ENCODE measurements around the gene HAUS7.
A peak's percentile ranks its signal among the peaks of the same experiment; 100 is the strongest.

HAUS7 gene

GRCh38 chrX:153495362-153495751, 25.0 kb upstream of the HAUS7 start:
- 0 out of 2 replicates have a peak overlapping the region, but pooled peaks have one; percentile 5 for H3K27ac ChIP-seq
- H3K9me3 ChIP-seq (ENCODE audit: low read depth, low read length) = no peaks in the 10 kb centered on the region
- no peaks in the 10 kb centered on the region for H3K36me3 ChIP-seq (ENCODE audit: insufficient read depth, low read length)
- no peak for DNase-seq (ENCODE audit: low read depth, low spot score)
- TF ChIP-seq POLR2AphosphoS5 (IDR thresholded peaks at IDR 0.05; ENCODE audit: borderline replicate concordance, low read depth, low read length) = no peak
- no peak overlapping the region for H3K9ac ChIP-seq (ENCODE audit: insufficient read length)
- H3K4me3 ChIP-seq = no peak overlapping the region

- H3K4me3 ChIP-seq = no peak within 1 kb of the TSS
- TF ChIP-seq FOXP2 (optimal IDR thresholded peaks at IDR 0.05; ENCODE audit: control extremely low read depth, extremely low read length, insufficient read depth) = no peak
- no peak for TF ChIP-seq POLR2AphosphoS5 (IDR thresholded peaks at IDR 0.05; ENCODE audit: borderline replicate concordance, low read depth, low read length)
- no peak for TF ChIP-seq EZH2 (IDR thresholded peaks at IDR 0.05)
- no peak within 1 kb of the TSS for H3K9ac ChIP-seq (ENCODE audit: insufficient read length)
- 0 out of 2 replicates have a peak within 1 kb of the TSS, but pooled peaks have one; percentile 5 for H3K27ac ChIP-seq
- no peak for DNase-seq (ENCODE audit: low read depth, low spot score)
- H3K36me3 ChIP-seq (ENCODE audit: insufficient read depth, low read length) = no peaks in the 10 kb centered on the region
- H3K9me3 ChIP-seq (ENCODE audit: low read depth, low read length) = no peaks in the 10 kb centered on the region
Observed at GRCh38 chrX:153494541-153495361, 24.4 kb upstream of the HAUS7 start, which contains the start of gene BGN. TSS of gene BGN (plus strand) at chrX:153494980. CDS start at chrX:153504632, 9,652 bp downstream.

GRCh38 chrX:153494061-153494460, 23.7 kb upstream of the HAUS7 start:
- H3K9me3 ChIP-seq (ENCODE audit: low read depth, low read length) = no peaks in the 10 kb centered on the region
- TF ChIP-seq POLR2AphosphoS5 (IDR thresholded peaks at IDR 0.05; ENCODE audit: borderline replicate concordance, low read depth, low read length) (no peak), EZH2 (IDR thresholded peaks at IDR 0.05) (no peak), FOXP2 (optimal IDR thresholded peaks at IDR 0.05; ENCODE audit: control extremely low read depth, extremely low read length, insufficient read depth) (no peak)
- DNase-seq (ENCODE audit: low read depth, low spot score) = no peak
- H3K36me3 ChIP-seq (ENCODE audit: insufficient read depth, low read length) = no peaks in the 10 kb centered on the region
- no peak overlapping the region for H3K4me3 ChIP-seq
- H3K27ac ChIP-seq = no peak overlapping the region
- no peak overlapping the region for H3K9ac ChIP-seq (ENCODE audit: insufficient read length)

- DNase-seq (ENCODE audit: low read depth, low spot score) = no peak
- Histone ChIP-seq H3K36me3 (ENCODE audit: insufficient read depth, low read length) (no peaks in the 10 kb centered on the region), H3K9me3 (ENCODE audit: low read depth, low read length) (no peaks in the 10 kb centered on the region), H3K9ac (ENCODE audit: insufficient read length) (no peak overlapping the region), H3K27ac (no peak overlapping the region), H3K4me3 (no peak overlapping the region)
- no peak for TF ChIP-seq FOXP2 (optimal IDR thresholded peaks at IDR 0.05; ENCODE audit: control extremely low read depth, extremely low read length, insufficient read depth)
- no peak for TF ChIP-seq POLR2AphosphoS5 (IDR thresholded peaks at IDR 0.05; ENCODE audit: borderline replicate concordance, low read depth, low read length)
- TF ChIP-seq EZH2 (IDR thresholded peaks at IDR 0.05) = no peak
Observed at GRCh38 chrX:153493085-153493484, 22.7 kb upstream of the HAUS7 start.

GRCh38 chrX:153492543-153492942, 22.2 kb upstream of the HAUS7 start:
- H3K4me3 ChIP-seq = no peak overlapping the region
- no peaks in the 10 kb centered on the region for H3K9me3 ChIP-seq (ENCODE audit: low read depth, low read length)
- H3K36me3 ChIP-seq (ENCODE audit: insufficient read depth, low read length) = no peaks in the 10 kb centered on the region
- H3K27ac ChIP-seq = no peak overlapping the region
- TF ChIP-seq EZH2 (IDR thresholded peaks at IDR 0.05) (no peak), FOXP2 (optimal IDR thresholded peaks at IDR 0.05; ENCODE audit: control extremely low read depth, extremely low read length, insufficient read depth) (no peak), POLR2AphosphoS5 (IDR thresholded peaks at IDR 0.05; ENCODE audit: borderline replicate concordance, low read depth, low read length) (no peak)
- no peak for DNase-seq (ENCODE audit: low read depth, low spot score)
- no peak overlapping the region for H3K9ac ChIP-seq (ENCODE audit: insufficient read length)

GRCh38 chrX:153491918-153492317, 21.5 kb upstream of the HAUS7 start:
- peak overlapping the region; percentile 25; the same call in 1 of the 2 replicates for H3K27ac ChIP-seq
- no peak overlapping the region for H3K9ac ChIP-seq (ENCODE audit: insufficient read length)
- DNase-seq (ENCODE audit: low read depth, low spot score) = no peak
- peak overlapping the region; percentile 36; the same call in 1 of the 2 replicates for H3K4me3 ChIP-seq
- no peaks in the 10 kb centered on the region for H3K9me3 ChIP-seq (ENCODE audit: low read depth, low read length)
- TF ChIP-seq EZH2 (IDR thresholded peaks at IDR 0.05) (no peak), POLR2AphosphoS5 (IDR thresholded peaks at IDR 0.05; ENCODE audit: borderline replicate concordance, low read depth, low read length) (0 out of 2 replicates have a peak, but pooled peaks have one; percentile 19), FOXP2 (optimal IDR thresholded peaks at IDR 0.05; ENCODE audit: control extremely low read depth, extremely low read length, insufficient read depth) (no peak)
- no peaks in the 10 kb centered on the region for H3K36me3 ChIP-seq (ENCODE audit: insufficient read depth, low read length)

GRCh38 chrX:153491351-153491914, 21.1 kb upstream of the HAUS7 start:
- Histone ChIP-seq H3K36me3 (ENCODE audit: insufficient read depth, low read length) (no peaks in the 10 kb centered on the region), H3K4me3 (peak overlapping the region; percentile 36; the same call in 1 of the 2 replicates), H3K9ac (ENCODE audit: insufficient read length) (no peak overlapping the region), H3K27ac (peak overlapping the region; percentile 19; the same call in 1 of the 2 replicates), H3K9me3 (ENCODE audit: low read depth, low read length) (no peaks in the 10 kb centered on the region)
- DNase-seq (ENCODE audit: low read depth, low spot score) = no peak
- TF ChIP-seq FOXP2 (optimal IDR thresholded peaks at IDR 0.05; ENCODE audit: control extremely low read depth, extremely low read length, insufficient read depth) = no peak
- no peak for TF ChIP-seq EZH2 (IDR thresholded peaks at IDR 0.05)
- TF ChIP-seq POLR2AphosphoS5 (IDR thresholded peaks at IDR 0.05; ENCODE audit: borderline replicate concordance, low read depth, low read length) = no peak

- no peak overlapping the region for H3K4me3 ChIP-seq
- H3K9me3 ChIP-seq (ENCODE audit: low read depth, low read length) = no peaks in the 10 kb centered on the region
- DNase-seq (ENCODE audit: low read depth, low spot score) = no peak
- TF ChIP-seq FOXP2 (optimal IDR thresholded peaks at IDR 0.05; ENCODE audit: control extremely low read depth, extremely low read length, insufficient read depth) = no peak
- no peak for TF ChIP-seq POLR2AphosphoS5 (IDR thresholded peaks at IDR 0.05; ENCODE audit: borderline replicate concordance, low read depth, low read length)
- TF ChIP-seq EZH2 (IDR thresholded peaks at IDR 0.05) = no peak
- no peaks in the 10 kb centered on the region for H3K36me3 ChIP-seq (ENCODE audit: insufficient read depth, low read length)
- H3K9ac ChIP-seq (ENCODE audit: insufficient read length) = no peak overlapping the region
- no peak overlapping the region; the same call in 1 of the 2 replicates for H3K27ac ChIP-seq
Observed at GRCh38 chrX:153490217-153490930, 20.0 kb upstream of the HAUS7 start.

Data from SK-N-MC (cell line).